Transverse colon (tissue), 4 donors: ENCODE results near the gene PDE6D. TPM values are rescaled to one million over a fixed set of nuclear protein-coding genes. Genes with fewer than 3 reads are reported as not detected.

Source experiments
- DNase-seq: peaks from one replicate; pipeline ENCODE4 v3.0.0-alpha.2; 2019
- H3K27ac ChIP-seq, 4 donors: fragments of 200-600 bp; sonication (generic); 2 replicates each; pipeline ENCODE4 v1.5.1; 2016 to 2018; ENCODE audit warnings: inconsistent platforms in 4 of 4
- H3K27me3 ChIP-seq: fragments of 200-600 bp; sonication (generic); 2 replicates; pipeline ENCODE4 v1.5.1; 2017; ENCODE audit warnings: inconsistent platforms
- H3K36me3 ChIP-seq, 4 donors: fragments of 200-600 bp; sonication (generic); 2 replicates each; pipeline ENCODE4 v1.5.1; 2017 to 2019; ENCODE audit warnings: inconsistent platforms in 4 of 4
- H3K4me1 ChIP-seq, 4 donors: fragments of 200-600 bp; sonication (generic); 2 replicates each; pipeline ENCODE4 v1.5.1; 2017 to 2020; ENCODE audit warnings: inconsistent platforms in 4 of 4
- H3K4me3 ChIP-seq, 4 donors: fragments of 200-600 bp; sonication (generic); 1 replicate in 1 of 4; 2 replicates in 3 of 4; pipeline versions ENCODE4 v1.5.1 to v1.6.1; 2017 to 2019; ENCODE audit warnings: inconsistent platforms in 4 of 4
- H3K9me3 ChIP-seq, 2 donors: fragments of 200-600 bp; sonication (generic); 2 replicates each; pipeline ENCODE4 v1.5.1; 2017 to 2019; ENCODE audit warnings: inconsistent platforms in 2 of 2
- CTCF ChIP-seq, 5 experiments: fragments of 200-600 bp in 3 of 5; fragments of 450-650 bp in 2 of 5; sonication (generic) in 3 of 5; IDR thresholded peaks; 1 replicate in 2 of 5; 2 replicates in 3 of 5; pipeline ENCODE4 v1.5.1; 2016 to 2017; ENCODE audit warnings: antibody characterized with exemption in 5 of 5, inconsistent platforms in 3 of 5, mild to moderate bottlenecking in 2 of 5, moderate library complexity in 1 of 5
- EP300 ChIP-seq: sonication (generic); formaldehyde crosslinking; IDR thresholded peaks from one replicate; pipeline ENCODE4 v1.6.1; 2017; ENCODE audit warnings: antibody characterized with exemption, low read depth
- POLR2A ChIP-seq: fragments of 450-650 bp; IDR thresholded peaks from one replicate; pipeline ENCODE4 v1.6.1; 2016; ENCODE audit warnings: antibody characterized with exemption, mild to moderate bottlenecking, moderate library complexity
- POLR2AphosphoS5 ChIP-seq, 3 donors: sonication (generic); formaldehyde crosslinking; IDR thresholded peaks; one replicate each; pipeline ENCODE4 v1.6.1; 2016; ENCODE audit warnings: antibody characterized with exemption in 3 of 3
- WGBS, 2 donors: methylation state at CpG; one replicate each; pipeline ENCODE4 v1.1.5; 2018; ENCODE audit warnings: low coverage in 1 of 2; 5-methylcytosine and 5-hydroxymethylcytosine counted together
- in situ Hi-C, 4 donors: fragments of 200-750 bp; cut with MboI; loops; one replicate each; pipeline versions ENCODE4 v1.15.0 to v1.15.1; 2017; ENCODE audit warnings: low sequenced_read_pairs in 3 of 4, low pct_ligation_motif_present in 1 of 4, low pct_unique_long_range_greater_than_20kb in 1 of 4
- intact Hi-C: fragments of 100-400 bp; cut with DNase I; formaldehyde crosslinking; loops from one replicate; pipeline ENCODE4 v1.15.1; 2023; ENCODE audit warnings: low total_unique reads
- total RNA-seq, 4 donors: library from RNA; depleted of rRNA; stranded (reverse); fragments of >200 nt; gene quantifications; one replicate each; pipeline ENCODE4 v1.1.0, GENCODE V29; 2016

The PDE6D gene
- total RNA-seq, 4 donors from 2014 or later = 4.8 to 34.1 (median 20.7) TPM

GRCh38 chr2:231727621-231728020 is 53.5 kb downstream of the PDE6D start:
- no peak overlapping the region for H3K27ac ChIP-seq
- in situ Hi-C loops = no loop called here
- H3K27me3 ChIP-seq = no peaks in the 10 kb centered on the region
- H3K4me3 ChIP-seq = no peak overlapping the region
- 63 to 67% methylated on average over 4 of the region's 4 CpGs for WGBS, 2 donors
- intact Hi-C loops = no loop called here
- no peak for DNase-seq
- TF ChIP-seq CTCF (IDR thresholded peaks at IDR 0.05) = no peak
- no peak for TF ChIP-seq POLR2A
- no peak for TF ChIP-seq EP300
- TF ChIP-seq POLR2AphosphoS5 (IDR thresholded peaks at IDR 0.05) = no peak
- no peaks in the 10 kb centered on the region for H3K9me3 ChIP-seq
- no peaks in the 10 kb centered on the region for H3K4me1 ChIP-seq
- H3K36me3 ChIP-seq = peaks cover 0 to 2% (median 0%) of the 10 kb centered on the region in 4 donors

- Histone ChIP-seq H3K36me3 (no peaks in the 10 kb centered on the region), H3K4me1 (no peaks in the 10 kb centered on the region), H3K27ac (no peak overlapping the region), H3K27me3 (no peaks in the 10 kb centered on the region), H3K9me3 (no peaks in the 10 kb centered on the region), H3K4me3 (no peak overlapping the region)
- no peak for TF ChIP-seq POLR2AphosphoS5 (IDR thresholded peaks at IDR 0.05)
- TF ChIP-seq EP300 = no peak
- no peak for TF ChIP-seq CTCF (IDR thresholded peaks at IDR 0.05)
- TF ChIP-seq POLR2A = no peak
- in situ Hi-C loops = no loop called here
- 78 to 83% methylated on average over 2 to 8 of the region's 8 CpGs for WGBS, 2 donors
- no peak for DNase-seq
- intact Hi-C loops = no loop called here
Measured at GRCh38 chr2:231726276-231726675, 54.8 kb downstream of the PDE6D start.

- Histone ChIP-seq H3K4me1 (no peaks in the 10 kb centered on the region), H3K36me3 (no peaks in the 10 kb centered on the region), H3K4me3 (no peak overlapping the region), H3K27me3 (no peaks in the 10 kb centered on the region), H3K27ac (no peak overlapping the region), H3K9me3 (no peaks in the 10 kb centered on the region)
- intact Hi-C loops = no loop called here
- WGBS, 2 donors = 93 to 96% methylated on average over 6 to 10 of the region's 10 CpGs
- no peak for TF ChIP-seq POLR2A
- TF ChIP-seq POLR2AphosphoS5 (IDR thresholded peaks at IDR 0.05) = no peak
- TF ChIP-seq CTCF (IDR thresholded peaks at IDR 0.05) = no peak
- TF ChIP-seq EP300 = no peak
- in situ Hi-C loops = no loop called here
- DNase-seq = no peak
Measured at GRCh38 chr2:231725476-231725875, 55.6 kb downstream of the PDE6D start.

- in situ Hi-C loops = loop anchor here in 1 of 4 donors (25.0 kb wide), 1 partner anchor 211 kb away; no protein-coding TSS in a partner anchor
- Histone ChIP-seq H3K27ac (no peak overlapping the region), H3K36me3 (no peaks in the 10 kb centered on the region), H3K9me3 (no peaks in the 10 kb centered on the region), H3K4me1 (no peaks in the 10 kb centered on the region), H3K4me3 (no peak overlapping the region), H3K27me3 (no peaks in the 10 kb centered on the region)
- intact Hi-C loops = no loop called here
- DNase-seq = no peak
- TF ChIP-seq POLR2AphosphoS5 (IDR thresholded peaks at IDR 0.05) (no peak), EP300 (no peak), POLR2A (no peak), CTCF (IDR thresholded peaks at IDR 0.05) (no peak)
- 86 to 96% methylated on average over 4 to 8 of the region's 8 CpGs for WGBS, 2 donors
Measured at GRCh38 chr2:231722721-231723307, 58.3 kb downstream of the PDE6D start.
